Epithelial cell of esophagus (primary cell): Measurements from ENCODE around the gene LMOD1.

Source experiments
- DNase-seq: peaks from one replicate; pipeline ENCODE4 v3.0.0; 2010; ENCODE audit warnings: low read depth
- H3K4me3 ChIP-seq: 2 replicates; pipeline ENCODE4 v1.5.1; 2011; ENCODE audit warnings: mild to moderate bottlenecking, low read length, control low read depth
- CTCF ChIP-seq: IDR thresholded peaks from 2 replicates; pipeline ENCODE4 v1.5.1; 2011; ENCODE audit warnings: low read depth, mild to moderate bottlenecking, low read length, control low read depth, inconsistent platforms; ENCODE audit not compliant: insufficient read depth; ENCODE audit errors: missing control alignments

Gene LMOD1

GRCh38 chr1:201893431-201893830, 52.9 kb downstream of the LMOD1 start:
- DNase-seq = no peak
- TF ChIP-seq CTCF = no peak
- no peak overlapping the region for H3K4me3 ChIP-seq

DNA sequence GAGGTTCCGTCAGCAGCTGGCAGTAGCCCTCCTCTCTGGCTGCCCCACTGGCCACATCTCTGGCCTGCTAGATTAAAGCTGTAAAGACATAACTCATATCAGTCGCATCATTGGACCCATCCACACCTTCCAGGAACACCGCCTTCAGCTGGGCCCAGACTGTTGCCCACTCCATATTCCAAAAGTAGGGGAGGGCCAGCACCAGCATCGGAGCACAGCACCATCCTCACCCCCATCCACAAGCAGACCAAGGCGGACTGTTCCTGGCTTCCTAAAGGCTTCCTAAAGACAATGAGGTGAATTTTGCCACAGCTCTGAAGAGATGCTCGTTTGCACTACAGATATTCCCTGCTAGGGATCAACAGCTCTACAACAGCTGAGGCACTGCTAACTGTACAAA, 54.1 kb downstream of the LMOD1 start:
- DNase-seq = no peak
- no peak overlapping the region for H3K4me3 ChIP-seq
- no peak for TF ChIP-seq CTCF

GRCh38 chr1:201891451-201892045, 54.8 kb downstream of the LMOD1 start:
- H3K4me3 ChIP-seq = no peak overlapping the region
- TF ChIP-seq CTCF = no peak
- no peak for DNase-seq

GRCh38 chr1:201890806-201891450, 55.4 kb downstream of the LMOD1 start:
- TF ChIP-seq CTCF = no peak
- DNase-seq = no peak
- H3K4me3 ChIP-seq = no peak overlapping the region

DNA sequence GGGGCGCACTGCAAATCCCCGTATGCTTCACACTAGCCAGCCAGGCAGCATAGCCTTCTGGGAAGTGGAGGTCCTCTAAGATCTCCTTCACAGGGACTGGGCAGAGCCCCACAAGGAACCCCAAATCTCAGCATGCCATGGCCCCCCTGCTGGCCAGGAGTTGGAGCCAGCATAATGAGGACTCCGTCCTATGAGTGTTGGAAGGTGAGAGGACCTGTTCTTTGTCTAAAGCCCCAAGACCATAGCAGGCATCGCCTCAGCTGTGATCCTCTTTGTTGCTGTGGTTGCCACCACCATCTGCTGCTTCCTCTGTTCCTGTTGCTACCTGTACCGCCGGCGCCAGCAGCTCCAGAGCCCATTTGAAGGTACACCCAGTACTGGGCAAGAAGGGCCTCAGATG, 56.1 kb downstream of the LMOD1 start:
- DNase-seq = no peak
- no peak overlapping the region for H3K4me3 ChIP-seq
- TF ChIP-seq CTCF = no peak

- no peak for TF ChIP-seq CTCF
- peak overlapping the region; percentile 52 for H3K4me3 ChIP-seq
- DNase-seq = no peak
Observed at GRCh38 chr1:201889090-201889968, 57.0 kb downstream of the LMOD1 start.
